ENCODE results near the gene TUBB3.

TUBB3 gene

GRCh38 chr16:89969741-89970410 lies 46.7 kb downstream of the TUBB3 start:
- DNase-seq: no peak

- no peak for DNase-seq
Measured at GRCh38 chr16:89971495-89972243, 48.5 kb downstream of the TUBB3 start.

DNA sequence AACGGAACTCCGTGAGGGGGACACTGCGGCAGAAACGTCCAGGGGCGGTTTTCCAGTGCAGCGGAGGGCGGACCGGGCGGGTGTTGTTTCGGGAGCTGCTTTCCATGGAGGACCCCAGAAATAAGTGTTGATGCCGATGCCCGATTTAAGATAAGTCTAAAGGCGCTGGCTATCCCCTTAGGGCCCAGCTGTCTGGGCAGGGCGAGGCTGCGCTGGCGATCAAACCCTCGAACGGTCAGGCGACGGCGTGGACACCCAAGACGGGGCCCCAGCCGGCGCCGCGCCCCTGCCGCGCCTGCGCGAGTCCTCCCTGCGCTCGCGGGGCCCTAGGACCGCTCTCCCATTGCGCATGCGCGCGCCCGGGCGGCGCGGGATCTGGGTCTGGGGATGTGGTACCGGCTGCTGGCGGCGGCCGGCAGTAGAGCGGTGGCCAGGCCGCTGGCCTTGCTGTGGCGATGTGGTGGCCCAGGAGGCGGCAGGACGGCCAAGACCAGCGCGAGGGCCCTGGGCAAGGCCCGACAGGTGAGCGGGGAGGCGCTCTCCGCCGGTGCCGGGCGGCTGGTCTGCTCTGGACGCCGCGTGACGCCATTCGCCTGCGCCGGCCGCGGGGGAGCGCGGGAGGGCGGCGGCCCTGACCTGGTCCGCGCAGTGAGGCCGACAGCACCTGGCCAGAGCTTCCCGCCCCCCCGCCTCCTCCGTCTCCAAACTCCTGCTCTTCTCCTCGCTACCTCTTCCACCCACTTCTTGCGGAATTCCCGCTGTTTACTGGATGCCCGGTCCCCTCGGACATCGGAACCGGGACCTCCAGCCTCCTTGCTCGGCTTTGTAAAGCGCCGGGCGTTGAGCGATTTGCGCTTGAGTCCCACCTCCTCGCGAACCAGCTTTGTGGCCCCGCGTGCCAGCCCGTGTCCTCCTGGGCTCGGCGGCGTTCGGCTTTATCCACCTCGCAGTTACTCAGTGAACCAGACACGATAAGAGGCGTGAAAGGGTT lies 49.4 kb downstream of the TUBB3 start:
- DNase-seq: peak; percentile 82

DNA sequence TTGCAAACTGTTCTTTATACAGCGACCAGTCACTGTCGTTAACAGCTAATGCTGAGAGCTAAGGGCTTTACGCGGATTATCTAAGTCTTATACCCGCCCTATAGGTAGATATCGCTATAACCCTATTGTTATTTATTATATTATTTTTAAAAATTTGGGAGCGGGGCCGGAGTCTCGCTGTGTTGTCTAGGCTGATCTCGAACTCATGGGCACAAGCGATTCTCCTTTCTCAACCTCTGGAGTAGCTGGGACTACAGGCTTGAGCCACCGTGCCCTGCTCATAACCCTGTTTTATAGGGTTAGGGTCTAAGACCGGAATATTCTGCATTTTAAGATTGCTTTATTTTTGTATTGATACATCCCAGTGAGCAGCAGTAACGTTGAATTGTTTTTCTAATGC lies 50.1 kb downstream of the TUBB3 start:
- DNase-seq: no peak

- DNase-seq: no peak
Measured at GRCh38 chr16:89973654-89974335, 50.7 kb downstream of the TUBB3 start.

DNA sequence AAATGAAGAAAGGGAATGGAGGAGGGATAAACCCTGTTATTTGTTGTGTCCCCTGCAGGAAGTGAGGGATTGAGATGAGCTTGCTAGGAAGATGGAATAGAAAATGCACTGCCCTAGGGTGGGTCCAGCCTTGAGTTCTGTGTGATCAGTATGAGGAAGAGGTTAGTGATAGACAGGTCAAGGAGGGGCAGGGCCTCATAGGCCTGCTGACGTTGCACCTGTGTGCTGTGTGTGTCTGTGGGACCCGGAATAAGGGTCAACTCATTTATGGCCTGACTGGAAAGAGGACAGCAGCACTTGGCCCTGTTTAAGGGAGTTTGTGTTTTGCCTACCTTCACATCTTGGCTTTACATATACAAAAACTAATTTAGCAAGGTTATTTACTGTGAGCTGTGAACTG lies 51.7 kb downstream of the TUBB3 start:
- no peak for DNase-seq

GRCh38 chr16:89981414-89981813 lies 58.3 kb downstream of the TUBB3 start:
- DNase-seq: no peak

DNA sequence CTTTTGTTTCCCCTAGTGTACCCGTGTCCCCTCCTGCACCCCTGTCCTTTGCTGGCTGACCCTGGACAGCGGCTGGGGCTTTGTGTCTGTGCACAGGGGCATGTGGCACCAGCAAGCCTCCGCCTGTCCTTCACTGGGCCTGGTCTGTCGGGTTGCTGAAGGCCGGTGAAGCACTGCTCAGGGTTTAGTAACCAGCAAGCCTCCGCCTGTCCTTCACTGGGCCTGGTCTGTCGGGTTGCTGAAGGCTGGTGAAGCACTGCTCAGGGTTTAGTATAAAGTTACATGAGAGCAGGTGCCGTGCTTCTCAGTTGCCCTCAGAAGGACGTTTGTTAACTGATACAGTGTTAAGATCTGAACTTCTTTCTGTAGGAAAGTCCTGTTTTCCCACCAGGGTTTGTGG lies 59.2 kb downstream of the TUBB3 start:
- no peak for DNase-seq

GRCh38 chr16:89983536-89983935 lies 60.4 kb downstream of the TUBB3 start:
- DNase-seq: no peak

DNA sequence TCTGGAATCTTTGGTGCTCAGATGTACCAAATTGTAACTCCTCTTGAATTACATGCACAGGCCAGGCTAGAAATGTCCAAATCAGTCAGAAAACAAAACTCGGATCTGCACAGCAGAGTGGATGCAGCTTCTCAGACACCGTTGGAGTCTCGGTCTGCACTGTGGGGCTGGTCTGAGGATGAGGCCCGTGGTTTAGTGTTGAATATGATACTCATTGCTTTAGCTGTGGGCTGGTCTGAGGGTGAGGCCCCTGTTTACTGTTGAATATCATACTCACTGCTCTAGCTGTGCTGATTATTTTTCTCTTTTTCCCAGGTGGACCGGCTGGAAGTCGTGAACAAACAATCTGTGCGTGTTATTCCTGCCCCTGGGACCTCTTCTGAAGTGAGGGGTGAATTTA lies 61.1 kb downstream of the TUBB3 start:
- no peak for DNase-seq

- no peak for DNase-seq
Measured at GRCh38 chr16:89985219-89985618, 62.1 kb downstream of the TUBB3 start.
